Cardiac fibroblast (primary cell): Measurements from ENCODE around the gene AP1S3.

Source experiments
- DNase-seq, 2 donors: peaks; one replicate each; pipeline versions ENCODE4 v3.0.0 to v3.0.0-alpha.2; 2010; ENCODE audit warnings: low read depth in 2 of 2
- H3K4me3 ChIP-seq, 2 donors: replicated peaks in 1 of 2; 1 replicate in 1 of 2; 2 replicates in 1 of 2; pipeline ENCODE4 v1.5.1; 2011; ENCODE audit warnings: low read depth in 2 of 2, low read length in 2 of 2, mild to moderate bottlenecking in 2 of 2, moderate library complexity in 1 of 2
- TF ChIP-seq, protein P1 (sequence below): IDR thresholded peaks from one replicate; pipeline ENCODE4 v1.5.1; 2011; ENCODE audit warnings: low read depth, mild to moderate bottlenecking, low read length, inconsistent platforms

AP1S3 gene

DNA sequence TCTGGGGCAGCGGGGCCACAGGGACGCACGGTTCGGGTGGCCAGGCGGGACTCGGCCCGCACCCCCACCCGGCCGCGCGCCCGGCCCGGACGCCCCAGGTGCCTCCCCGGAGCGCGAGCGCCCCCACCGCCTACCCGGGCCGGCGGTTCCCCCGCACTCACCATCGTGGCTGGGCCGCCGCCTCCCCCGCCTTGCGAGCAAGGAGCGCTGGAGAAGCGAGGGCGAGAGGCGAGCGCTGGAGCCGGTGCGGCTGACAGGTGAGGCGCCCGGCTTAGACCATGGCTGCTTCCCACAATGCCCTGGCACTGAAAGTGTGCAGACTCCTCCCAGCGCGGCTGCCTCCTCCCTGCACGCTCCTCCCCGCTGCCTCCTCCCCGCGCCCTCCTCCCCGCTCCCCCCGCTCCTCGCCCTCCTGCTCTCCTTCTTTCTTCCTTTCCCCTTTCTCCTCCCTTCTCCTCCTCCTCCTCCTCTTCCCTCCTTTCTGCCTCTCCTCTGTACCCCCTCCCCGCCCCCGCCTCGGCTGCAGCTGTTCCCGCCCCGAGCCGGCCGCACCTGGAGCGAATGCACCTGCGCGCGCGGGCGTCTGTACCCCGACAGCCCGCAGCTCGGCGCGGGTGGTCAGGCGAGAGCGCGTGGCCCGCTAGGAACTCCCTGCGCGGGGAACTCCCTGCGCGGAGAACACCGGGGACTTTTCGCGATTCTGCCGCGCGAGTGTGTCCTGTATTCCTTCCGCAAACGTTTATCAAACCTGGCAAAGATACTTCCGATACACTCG, at the start of gene AP1S3:
TSS of gene AP1S3 (minus strand) at position 296 of the 775 bp plus-strand sequence. CDS start at position 164, 132 bp downstream.
- peak within 1 kb of the TSS; percentile 71 to 75 for H3K4me3 ChIP-seq
- peak; percentile 50 to 56 for DNase-seq
- TF ChIP-seq, protein P1, sequence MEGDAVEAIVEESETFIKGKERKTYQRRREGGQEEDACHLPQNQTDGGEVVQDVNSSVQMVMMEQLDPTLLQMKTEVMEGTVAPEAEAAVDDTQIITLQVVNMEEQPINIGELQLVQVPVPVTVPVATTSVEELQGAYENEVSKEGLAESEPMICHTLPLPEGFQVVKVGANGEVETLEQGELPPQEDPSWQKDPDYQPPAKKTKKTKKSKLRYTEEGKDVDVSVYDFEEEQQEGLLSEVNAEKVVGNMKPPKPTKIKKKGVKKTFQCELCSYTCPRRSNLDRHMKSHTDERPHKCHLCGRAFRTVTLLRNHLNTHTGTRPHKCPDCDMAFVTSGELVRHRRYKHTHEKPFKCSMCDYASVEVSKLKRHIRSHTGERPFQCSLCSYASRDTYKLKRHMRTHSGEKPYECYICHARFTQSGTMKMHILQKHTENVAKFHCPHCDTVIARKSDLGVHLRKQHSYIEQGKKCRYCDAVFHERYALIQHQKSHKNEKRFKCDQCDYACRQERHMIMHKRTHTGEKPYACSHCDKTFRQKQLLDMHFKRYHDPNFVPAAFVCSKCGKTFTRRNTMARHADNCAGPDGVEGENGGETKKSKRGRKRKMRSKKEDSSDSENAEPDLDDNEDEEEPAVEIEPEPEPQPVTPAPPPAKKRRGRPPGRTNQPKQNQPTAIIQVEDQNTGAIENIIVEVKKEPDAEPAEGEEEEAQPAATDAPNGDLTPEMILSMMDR: no peak

DNA sequence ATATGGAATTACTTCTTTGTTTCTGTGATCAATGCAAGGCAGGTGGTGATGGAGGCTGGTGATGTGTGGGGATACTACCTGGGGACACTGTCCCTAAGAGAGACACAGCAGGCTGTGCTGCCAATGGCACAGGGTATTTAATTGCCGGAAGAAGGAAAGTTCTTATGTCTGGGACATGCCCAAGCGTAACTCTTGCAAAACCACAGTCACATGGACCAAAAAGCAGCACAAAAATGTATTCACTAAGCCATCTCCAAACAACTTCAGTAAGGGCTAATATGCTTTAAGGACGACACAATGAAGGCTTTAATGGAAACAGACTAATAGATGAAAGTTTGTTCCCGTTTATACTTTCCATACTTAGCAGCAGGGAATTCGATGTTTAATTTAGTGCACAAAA, 49.7 kb upstream of the AP1S3 start:
- TF ChIP-seq, protein P1: no peak
- no peak for DNase-seq
- H3K4me3 ChIP-seq: no peak overlapping the region

DNA sequence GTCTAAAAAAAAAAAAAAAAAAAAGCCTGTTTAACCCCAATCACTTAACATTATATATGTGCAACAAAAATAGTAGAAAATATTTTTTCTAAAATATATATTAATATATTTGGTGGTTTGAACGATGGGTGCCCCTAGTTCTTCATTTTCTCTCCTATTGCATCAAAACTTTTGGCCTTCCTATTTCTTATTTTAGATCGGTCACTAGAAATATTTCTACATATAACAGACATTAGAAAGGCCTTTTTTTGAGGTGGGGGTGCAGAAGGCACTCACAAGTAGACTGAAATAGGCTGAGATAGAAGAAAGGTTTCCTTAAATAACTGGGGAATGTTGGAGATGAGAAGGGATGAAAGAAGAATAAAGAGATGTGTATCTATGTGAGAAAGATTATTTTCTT, 49.3 kb upstream of the AP1S3 start:
- TF ChIP-seq, protein P1: no peak
- DNase-seq: no peak
- no peak overlapping the region for H3K4me3 ChIP-seq

DNA sequence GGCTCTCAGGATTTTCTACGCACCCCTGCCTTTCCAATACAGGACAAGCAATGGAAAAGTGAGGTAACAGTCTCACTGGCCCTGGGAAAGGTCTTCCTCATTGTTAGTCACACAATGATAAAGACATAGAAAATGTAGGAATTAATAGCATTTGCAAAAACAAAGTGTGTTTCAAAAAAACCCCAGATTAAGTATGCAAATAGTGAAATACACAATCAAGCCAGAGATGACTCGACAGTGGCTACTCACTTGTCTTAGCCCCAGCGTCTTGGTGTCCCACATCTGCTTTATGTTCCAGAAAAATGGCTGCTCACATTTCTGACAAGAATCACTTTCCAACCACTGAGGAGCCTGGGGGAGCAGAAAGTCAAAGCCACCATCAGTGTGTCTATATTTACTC, 47.0 kb upstream of the AP1S3 start:
- TF ChIP-seq, protein P1: no peak

DNA sequence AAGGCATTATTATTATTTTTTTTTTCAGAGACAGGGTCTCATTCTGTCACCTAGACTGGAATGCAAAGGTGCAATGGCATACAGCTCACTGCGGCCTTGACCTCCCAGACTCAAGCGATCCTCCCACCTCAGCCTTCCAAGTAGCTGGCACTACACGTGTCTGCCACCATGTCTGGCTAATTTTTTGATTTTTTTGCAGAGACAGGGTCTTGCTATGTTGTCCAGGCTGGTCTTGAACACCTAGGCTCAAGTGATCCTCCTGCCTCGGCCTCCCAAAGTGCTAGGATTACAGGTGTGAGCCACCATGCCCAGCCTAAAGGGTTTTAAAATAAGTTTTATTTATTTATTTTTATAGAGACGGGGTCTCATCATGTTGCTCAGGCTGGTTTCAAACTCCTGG, 45.3 kb upstream of the AP1S3 start:
- no peak overlapping the region for H3K4me3 ChIP-seq
- TF ChIP-seq, protein P1: no peak
- DNase-seq: no peak

More for the DNA sequence above, 47.0 kb upstream of the AP1S3 start:
- no peak overlapping the region for H3K4me3 ChIP-seq
- DNase-seq: peak in 1 of 2 donors; percentile 76

DNA sequence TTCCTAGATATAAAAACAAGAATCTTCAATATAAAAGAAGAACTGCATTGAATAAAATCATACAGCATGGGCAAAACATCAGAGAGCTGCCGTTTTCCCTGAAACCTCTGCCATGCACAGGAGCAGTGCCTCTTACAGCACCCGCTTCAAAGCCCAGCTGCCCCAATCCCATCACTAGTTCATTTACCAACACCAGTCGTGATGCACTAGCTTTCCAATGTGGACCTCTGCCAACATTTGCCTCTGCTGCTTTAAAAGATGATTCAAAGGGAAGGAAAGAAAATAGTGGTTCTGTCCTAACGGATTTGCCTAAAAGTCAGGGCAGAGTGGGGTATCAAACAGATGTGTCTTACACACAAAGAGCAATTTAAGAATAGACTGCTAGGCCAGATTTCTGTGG, 43.4 kb upstream of the AP1S3 start:
- no peak for DNase-seq
- TF ChIP-seq, protein P1: no peak
- no peak overlapping the region for H3K4me3 ChIP-seq
